GM06990 (cell line): ENCODE data around the gene PTPRT.

Experiments used
- DNase-seq: peaks from one replicate; pipeline ENCODE4 v3.0.0-alpha.2; 2011; ENCODE audit not compliant: insufficient read length; ENCODE audit errors: extremely low read depth
- H3K27me3 ChIP-seq: replicated peaks from 2 replicates; pipeline ENCODE4 v1.6.0; 2011; ENCODE audit warnings: low read length; ENCODE audit not compliant: control insufficient read depth, insufficient read depth
- H3K36me3 ChIP-seq: 2 replicates; pipeline ENCODE4 v1.5.1; 2011; ENCODE audit warnings: low read length; ENCODE audit not compliant: control insufficient read depth, insufficient read depth
- H3K4me3 ChIP-seq: replicated peaks from 2 replicates; pipeline ENCODE4 v1.5.1; 2011; ENCODE audit warnings: low read depth, mild to moderate bottlenecking, control low read depth, low read length
- CTCF ChIP-seq: IDR thresholded peaks from 2 replicates; pipeline ENCODE4 v1.5.1; 2011; ENCODE audit warnings: low read length, control low read depth, mild to moderate bottlenecking, inconsistent platforms; ENCODE audit not compliant: insufficient read depth, poor library complexity, severe bottlenecking

Gene PTPRT

GRCh38 chr20:42639140-42639539 is 550.6 kb downstream of the PTPRT start:
- no peak for DNase-seq
- no peak for TF ChIP-seq CTCF

GRCh38 chr20:42635699-42636411 is 553.9 kb downstream of the PTPRT start:
- Histone ChIP-seq H3K36me3 (no peaks in the 10 kb centered on the region), H3K4me3 (no peak overlapping the region), H3K27me3 (no peaks in the 10 kb centered on the region)
- DNase-seq = no peak
- TF ChIP-seq CTCF = no peak

More at GRCh38 chr20:42639140-42639539, 550.6 kb downstream of the PTPRT start:
- Histone ChIP-seq H3K4me3 (no peak overlapping the region), H3K27me3 (no peaks in the 10 kb centered on the region), H3K36me3 (no peaks in the 10 kb centered on the region)

GRCh38 chr20:42634156-42634555 is 555.5 kb downstream of the PTPRT start:
- no peak for TF ChIP-seq CTCF
- H3K36me3 ChIP-seq = no peaks in the 10 kb centered on the region
- no peak overlapping the region for H3K4me3 ChIP-seq
- H3K27me3 ChIP-seq = no peaks in the 10 kb centered on the region
- no peak for DNase-seq

GRCh38 chr20:42628683-42629082 is 561.0 kb downstream of the PTPRT start:
- H3K27me3 ChIP-seq = no peaks in the 10 kb centered on the region
- DNase-seq = no peak
- H3K36me3 ChIP-seq = no peaks in the 10 kb centered on the region
- no peak for TF ChIP-seq CTCF
- H3K4me3 ChIP-seq = no peak overlapping the region

- Histone ChIP-seq H3K4me3 (no peak overlapping the region), H3K27me3 (no peaks in the 10 kb centered on the region), H3K36me3 (no peaks in the 10 kb centered on the region)
- DNase-seq = no peak
- no peak for TF ChIP-seq CTCF
These were observed 576.6 kb downstream of the PTPRT start for GRCh38 chr20:42613076-42613475.
